Measurements from ENCODE around the gene RRAGD. TPM values are rescaled to one million over a fixed set of nuclear protein-coding genes. Genes with fewer than 3 reads are reported as not detected.

RRAGD gene
- total RNA-seq, 1 donor from 2014 or later: 6.4 TPM

DNA sequence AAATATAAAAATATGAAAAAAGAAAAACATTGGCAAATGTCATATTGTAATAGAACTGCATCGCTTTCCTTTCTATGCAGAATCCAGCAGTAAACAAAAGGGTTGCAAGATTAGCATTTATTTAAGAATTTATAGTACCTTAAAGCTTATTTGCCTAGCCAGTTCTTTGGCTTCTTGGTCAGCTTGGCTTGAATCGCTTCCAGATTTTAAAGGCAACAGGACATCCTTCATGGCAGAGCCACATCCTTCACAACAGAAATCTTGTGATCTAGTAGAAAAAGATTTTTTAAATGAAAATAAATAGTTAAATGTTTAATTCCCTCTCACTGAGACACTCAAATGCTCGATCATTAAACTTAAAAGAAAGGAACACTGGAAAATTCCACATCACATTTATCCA is 76.9 kb downstream of the RRAGD start:
- H3K36me3 ChIP-seq: peaks cover 0 to 51% of the 10 kb centered on the region in 2 donors
- no peaks in the 10 kb centered on the region for H3K9me3 ChIP-seq
- DNase-seq (ENCODE audit: extremely low spot score in 2 of 2): no peak
- no peaks in the 10 kb centered on the region for H3K4me1 ChIP-seq
- no peak overlapping the region for H3K4me3 ChIP-seq
- TF ChIP-seq, protein P1, sequence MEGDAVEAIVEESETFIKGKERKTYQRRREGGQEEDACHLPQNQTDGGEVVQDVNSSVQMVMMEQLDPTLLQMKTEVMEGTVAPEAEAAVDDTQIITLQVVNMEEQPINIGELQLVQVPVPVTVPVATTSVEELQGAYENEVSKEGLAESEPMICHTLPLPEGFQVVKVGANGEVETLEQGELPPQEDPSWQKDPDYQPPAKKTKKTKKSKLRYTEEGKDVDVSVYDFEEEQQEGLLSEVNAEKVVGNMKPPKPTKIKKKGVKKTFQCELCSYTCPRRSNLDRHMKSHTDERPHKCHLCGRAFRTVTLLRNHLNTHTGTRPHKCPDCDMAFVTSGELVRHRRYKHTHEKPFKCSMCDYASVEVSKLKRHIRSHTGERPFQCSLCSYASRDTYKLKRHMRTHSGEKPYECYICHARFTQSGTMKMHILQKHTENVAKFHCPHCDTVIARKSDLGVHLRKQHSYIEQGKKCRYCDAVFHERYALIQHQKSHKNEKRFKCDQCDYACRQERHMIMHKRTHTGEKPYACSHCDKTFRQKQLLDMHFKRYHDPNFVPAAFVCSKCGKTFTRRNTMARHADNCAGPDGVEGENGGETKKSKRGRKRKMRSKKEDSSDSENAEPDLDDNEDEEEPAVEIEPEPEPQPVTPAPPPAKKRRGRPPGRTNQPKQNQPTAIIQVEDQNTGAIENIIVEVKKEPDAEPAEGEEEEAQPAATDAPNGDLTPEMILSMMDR (IDR thresholded peaks at IDR 0.05): no peak
- no peak for TF ChIP-seq POLR2A (IDR thresholded peaks at IDR 0.05)
- no peaks in the 10 kb centered on the region for H3K27me3 ChIP-seq
- intact Hi-C loops (cut with DNase I): no loop called here
- H3K27ac ChIP-seq: no peak overlapping the region

GRCh38 chr6:89330910-89331309 is 81.2 kb downstream of the RRAGD start:
- H3K9me3 ChIP-seq: no peaks in the 10 kb centered on the region
- no peak for TF ChIP-seq POLR2AphosphoS5 (IDR thresholded peaks at IDR 0.05; ENCODE audit: insufficient read depth in 1 of 2, low read depth in 1 of 2)
- no peaks in the 10 kb centered on the region for H3K27me3 ChIP-seq
- intact Hi-C loops (cut with DNase I): no loop called here
- H3K4me1 ChIP-seq: no peaks in the 10 kb centered on the region
- no peak overlapping the region for H3K27ac ChIP-seq
- no peak for DNase-seq (ENCODE audit: extremely low spot score in 2 of 2)
- H3K36me3 ChIP-seq: peaks cover 0 to 61% of the 10 kb centered on the region in 2 donors
- H3K4me3 ChIP-seq: no peak overlapping the region

DNA sequence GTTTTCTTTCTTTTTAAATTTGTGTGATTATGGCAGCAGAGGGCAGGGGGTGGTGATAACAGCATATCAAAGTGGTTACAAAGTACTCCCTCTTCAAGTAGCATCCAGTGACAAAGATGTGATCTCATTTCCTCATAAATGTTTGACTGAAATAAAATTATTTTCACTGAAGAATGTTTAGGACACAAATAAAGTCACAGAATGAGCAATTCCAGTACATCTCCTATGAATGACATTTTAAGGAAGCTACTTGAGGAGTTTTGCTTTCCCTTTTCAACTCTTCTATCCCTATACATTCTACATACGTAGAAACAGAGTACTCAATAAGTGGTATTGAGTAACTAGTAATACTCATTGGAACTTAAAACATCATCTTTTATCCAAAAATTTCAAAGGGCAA is 83.1 kb downstream of the RRAGD start:
- no peaks in the 10 kb centered on the region for H3K4me1 ChIP-seq
- intact Hi-C loops (cut with DNase I): no loop called here
- H3K4me3 ChIP-seq: no peak overlapping the region
- H3K36me3 ChIP-seq: peaks cover 0 to 49% of the 10 kb centered on the region in 2 donors
- no peak overlapping the region for H3K27ac ChIP-seq
- no peaks in the 10 kb centered on the region for H3K9me3 ChIP-seq
- no peak for DNase-seq (ENCODE audit: extremely low spot score in 2 of 2)
- H3K27me3 ChIP-seq: no peaks in the 10 kb centered on the region
- TF ChIP-seq POLR2AphosphoS5 (IDR thresholded peaks at IDR 0.05; ENCODE audit: insufficient read depth in 1 of 2, low read depth in 1 of 2) (no peak), POLR2A (IDR thresholded peaks at IDR 0.05) (no peak)
- TF ChIP-seq, protein P1 (IDR thresholded peaks at IDR 0.05): no peak

- intact Hi-C loops (cut with DNase I): no loop called here
- H3K4me3 ChIP-seq: no peak overlapping the region
- no peaks in the 10 kb centered on the region for H3K27me3 ChIP-seq
- H3K4me1 ChIP-seq: no peaks in the 10 kb centered on the region
- H3K27ac ChIP-seq: no peak overlapping the region
- no peak for TF ChIP-seq POLR2AphosphoS5 (IDR thresholded peaks at IDR 0.05; ENCODE audit: insufficient read depth in 1 of 2, low read depth in 1 of 2)
- TF ChIP-seq, protein P1 (IDR thresholded peaks at IDR 0.05): no peak
- no peak for TF ChIP-seq POLR2A (IDR thresholded peaks at IDR 0.05)
- no peaks in the 10 kb centered on the region for H3K9me3 ChIP-seq
- DNase-seq (ENCODE audit: extremely low spot score in 2 of 2): no peak
- peaks cover 0 to 25% of the 10 kb centered on the region in 2 donors for H3K36me3 ChIP-seq
Measured at GRCh38 chr6:89324304-89324703, 87.8 kb downstream of the RRAGD start.

DNA sequence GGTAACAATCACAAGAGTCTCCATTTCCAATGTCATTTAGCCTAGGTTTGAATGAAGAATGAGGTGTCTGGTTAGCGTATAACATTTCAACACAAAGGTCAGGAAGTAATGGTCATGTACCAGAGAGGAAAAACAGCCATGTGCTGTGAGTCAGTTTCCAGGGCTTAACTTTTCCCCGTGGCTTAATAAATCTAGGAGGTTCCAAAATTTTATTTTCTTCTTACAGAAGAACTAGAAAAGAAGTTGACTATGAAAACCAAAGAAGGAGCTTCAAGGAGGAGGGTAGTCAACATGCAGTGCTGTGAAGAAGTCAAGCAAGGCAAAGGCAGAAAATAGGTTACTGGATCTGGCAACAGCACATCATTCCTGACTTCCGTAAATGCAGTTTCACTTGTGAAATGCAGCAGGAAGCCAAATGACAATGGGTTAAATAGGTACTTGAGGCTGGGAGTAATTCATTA is 88.5 kb downstream of the RRAGD start:
- Histone ChIP-seq H3K27me3 (no peaks in the 10 kb centered on the region), H3K4me3 (no peak overlapping the region), H3K4me1 (no peaks in the 10 kb centered on the region), H3K9me3 (no peaks in the 10 kb centered on the region), H3K36me3 (peaks cover 0 to 18% of the 10 kb centered on the region in 2 donors), H3K27ac (no peak overlapping the region)
- DNase-seq (ENCODE audit: extremely low spot score in 2 of 2): no peak
- intact Hi-C loops (cut with DNase I): no loop called here
- TF ChIP-seq POLR2AphosphoS5 (IDR thresholded peaks at IDR 0.05; ENCODE audit: insufficient read depth in 1 of 2, low read depth in 1 of 2) (no peak), POLR2A (IDR thresholded peaks at IDR 0.05) (no peak)
- TF ChIP-seq, protein P1 (IDR thresholded peaks at IDR 0.05): no peak

All from vagina (tissue), 2 donors.